NCI-H2227 (cell line): ENCODE data around the gene LHX8.
"Not testable (repeated sequence)": the region's sequence is repeated elsewhere in the genome, so short reads cannot be mapped to it uniquely, and the experiment has no call there.

Source experiments
- DNase-seq: peaks from one replicate; lab custom pipeline; 2025; ENCODE audit not compliant: unreplicated experiment; lab: John Stamatoyannopoulos, UW

Gene LHX8

GRCh38 chr1:75133750-75134646 lies at the start of gene LHX8:
Gene LHX8 (plus strand): TSS chr1:75134388. CDS start chr1:75136615, 2,227 bp downstream.
- no peak for DNase-seq

GRCh38 chr1:75085931-75086330 lies 48.3 kb upstream of the LHX8 start:
- DNase-seq, result no peak

GRCh38 chr1:75087278-75087677 lies 46.9 kb upstream of the LHX8 start:
- no peak for DNase-seq

GRCh38 chr1:75092141-75092540 lies 42.0 kb upstream of the LHX8 start:
- no peak for DNase-seq

GRCh38 chr1:75097654-75098053 lies 36.5 kb upstream of the LHX8 start:
- DNase-seq, result no peak

- DNase-seq, result no peak
Measured at GRCh38 chr1:75099581-75099980, 34.6 kb upstream of the LHX8 start.

- DNase-seq, result no peak
Measured at GRCh38 chr1:75100481-75101092, 33.6 kb upstream of the LHX8 start.

DNA sequence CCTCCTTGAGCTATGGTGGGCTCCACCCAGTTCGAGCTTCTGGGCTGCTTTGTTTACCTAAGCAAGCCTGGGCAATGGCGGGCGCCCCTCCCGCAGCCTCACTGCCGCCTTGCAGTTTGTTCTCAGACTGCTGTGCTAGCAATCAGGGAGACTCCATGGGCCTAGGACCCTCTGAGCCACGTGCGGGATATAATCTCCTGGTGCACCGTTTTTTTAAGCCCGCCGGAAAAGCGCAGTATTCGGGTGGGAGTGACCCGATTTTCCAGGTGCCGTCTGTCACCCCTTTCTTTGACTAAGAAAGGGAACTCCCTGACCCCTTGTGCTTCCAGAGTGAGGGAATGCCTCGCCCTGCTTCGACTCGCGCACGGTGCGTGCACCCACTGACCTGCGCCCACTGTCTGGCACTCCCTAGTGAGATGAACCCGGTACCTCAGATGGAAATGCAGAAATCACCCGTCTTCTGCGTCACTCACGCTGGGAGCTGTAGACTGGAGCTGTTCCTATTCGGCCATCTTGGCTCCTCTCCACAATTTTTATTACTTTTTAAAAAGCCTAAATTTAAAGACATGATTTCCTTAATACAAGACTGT lies 21.7 kb upstream of the LHX8 start:
- DNase-seq, result not testable (repeated sequence)

DNA sequence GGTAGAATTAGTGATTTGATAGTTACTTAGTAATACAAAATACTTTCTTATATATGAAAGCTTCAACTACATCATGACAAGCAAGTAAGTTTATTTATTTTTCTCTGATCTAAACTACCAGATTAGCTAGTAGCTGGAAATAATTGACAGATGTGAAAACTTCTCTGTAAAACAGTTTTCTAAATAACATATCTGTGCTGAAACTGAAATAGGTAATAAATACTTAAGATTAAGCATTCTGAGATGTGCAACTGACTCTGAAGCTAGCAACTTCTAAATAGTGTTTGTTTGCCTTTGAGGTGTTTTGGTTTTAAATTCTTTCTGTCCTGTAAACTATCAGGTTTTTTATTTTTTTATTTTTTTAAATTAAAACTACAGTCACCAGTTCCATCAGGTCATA lies 18.5 kb upstream of the LHX8 start:
- no peak for DNase-seq

GRCh38 chr1:75123756-75124155 lies 10.4 kb upstream of the LHX8 start:
- no peak for DNase-seq

DNA sequence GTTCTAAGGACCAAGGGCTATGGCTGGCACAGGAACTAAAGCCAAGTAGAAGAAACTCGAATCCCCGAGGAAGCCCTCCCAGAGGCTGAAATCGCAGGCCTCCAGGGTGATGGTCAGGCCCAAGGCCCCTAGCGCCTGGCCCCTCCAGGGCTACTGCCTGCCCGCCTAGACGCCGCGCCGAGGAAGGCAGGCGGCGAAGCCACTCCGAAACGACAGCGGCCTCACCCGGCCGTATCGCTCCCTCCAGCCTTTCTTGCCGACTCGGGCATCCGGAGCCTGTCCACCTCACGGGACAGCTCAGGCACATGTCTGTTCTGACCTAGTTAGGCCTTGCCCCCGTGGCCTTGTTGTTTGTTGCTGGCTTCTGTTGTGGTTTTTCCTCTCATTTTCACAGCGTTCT lies 9.7 kb upstream of the LHX8 start:
- DNase-seq, result no peak

- no peak for DNase-seq
Measured at GRCh38 chr1:75125161-75125726, 8.9 kb upstream of the LHX8 start.

DNA sequence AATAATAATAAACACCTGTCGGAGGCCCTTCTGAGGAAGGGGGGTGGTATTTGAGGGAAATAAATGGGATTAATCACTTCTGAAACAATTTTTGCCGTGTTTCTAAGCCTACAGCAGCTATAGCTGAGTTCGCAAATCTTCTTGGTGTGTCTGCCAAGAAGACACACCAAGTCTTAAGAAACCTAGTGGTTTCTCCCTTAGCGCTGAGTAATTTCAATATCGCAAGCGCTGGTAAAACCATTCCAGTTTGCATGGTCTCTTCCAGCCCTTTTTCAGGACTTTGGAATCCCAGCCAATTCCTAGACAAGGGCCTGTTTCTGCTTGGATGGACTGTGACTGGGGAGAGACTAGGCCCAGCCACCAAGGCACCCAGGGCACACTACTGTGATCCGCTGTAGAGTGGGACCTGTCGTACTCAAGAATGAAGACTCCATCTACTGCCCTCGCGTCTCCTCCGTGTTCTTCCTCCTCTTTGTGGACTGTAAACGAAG lies 7.5 kb upstream of the LHX8 start:
- no peak for DNase-seq

- no peak for DNase-seq
Measured at GRCh38 chr1:75127916-75128717, 6.1 kb upstream of the LHX8 start.

DNA sequence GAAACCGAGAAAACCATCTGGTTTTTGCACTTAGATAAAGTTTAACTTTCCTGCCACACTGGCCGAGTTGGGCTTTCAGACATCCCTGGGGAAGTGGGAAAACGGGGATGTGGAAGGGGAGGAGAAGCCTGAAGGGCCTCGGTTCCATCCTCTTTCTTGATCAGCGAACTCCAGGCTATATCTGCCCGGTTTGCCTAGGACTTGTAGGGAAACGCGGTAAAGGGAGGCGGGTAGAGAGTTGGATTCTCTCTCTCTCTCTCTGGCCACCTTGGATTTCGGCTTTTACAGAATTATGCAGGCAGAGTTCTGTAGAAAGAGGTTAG lies 4.6 kb upstream of the LHX8 start:
- no peak for DNase-seq

DNA sequence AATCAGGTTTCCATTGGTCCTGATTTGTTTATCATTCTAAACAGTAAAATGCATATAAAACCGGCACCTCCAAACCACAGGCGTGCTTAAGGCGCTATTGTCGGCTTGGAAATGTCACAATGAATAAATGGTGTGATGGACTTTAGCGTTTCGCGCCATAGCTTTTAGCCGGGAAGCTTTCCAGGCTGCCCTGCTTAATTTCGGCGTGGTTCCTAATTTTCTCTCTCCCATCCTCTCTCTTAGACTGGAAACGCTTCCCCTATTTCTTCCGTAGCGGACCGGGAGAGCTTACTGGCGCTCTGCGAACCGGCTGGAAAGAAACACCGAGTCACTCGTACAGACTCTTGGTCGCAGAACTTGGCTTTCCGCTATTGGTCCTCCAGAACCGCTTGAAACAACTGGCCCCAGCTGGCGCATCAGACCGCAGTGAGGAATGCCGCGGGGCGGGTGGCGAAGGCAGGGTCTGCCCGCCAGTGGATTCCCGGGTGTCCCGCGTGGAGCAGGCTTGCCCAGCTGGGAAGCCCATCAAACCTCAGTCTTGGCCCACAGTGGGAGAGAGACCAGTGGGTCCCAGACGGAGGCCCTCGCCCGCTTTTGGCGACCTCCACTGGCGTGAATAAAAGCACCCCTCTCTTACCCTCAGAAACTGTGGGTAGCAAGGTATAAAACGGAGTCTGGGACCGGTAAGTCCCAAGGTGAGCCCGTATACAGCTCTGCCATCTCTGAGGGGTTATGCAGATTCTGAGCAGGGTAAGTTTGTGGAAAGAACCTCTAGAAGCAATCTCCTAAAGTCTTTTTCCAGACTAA lies 4.0 kb upstream of the LHX8 start:
- DNase-seq, result no peak

DNA sequence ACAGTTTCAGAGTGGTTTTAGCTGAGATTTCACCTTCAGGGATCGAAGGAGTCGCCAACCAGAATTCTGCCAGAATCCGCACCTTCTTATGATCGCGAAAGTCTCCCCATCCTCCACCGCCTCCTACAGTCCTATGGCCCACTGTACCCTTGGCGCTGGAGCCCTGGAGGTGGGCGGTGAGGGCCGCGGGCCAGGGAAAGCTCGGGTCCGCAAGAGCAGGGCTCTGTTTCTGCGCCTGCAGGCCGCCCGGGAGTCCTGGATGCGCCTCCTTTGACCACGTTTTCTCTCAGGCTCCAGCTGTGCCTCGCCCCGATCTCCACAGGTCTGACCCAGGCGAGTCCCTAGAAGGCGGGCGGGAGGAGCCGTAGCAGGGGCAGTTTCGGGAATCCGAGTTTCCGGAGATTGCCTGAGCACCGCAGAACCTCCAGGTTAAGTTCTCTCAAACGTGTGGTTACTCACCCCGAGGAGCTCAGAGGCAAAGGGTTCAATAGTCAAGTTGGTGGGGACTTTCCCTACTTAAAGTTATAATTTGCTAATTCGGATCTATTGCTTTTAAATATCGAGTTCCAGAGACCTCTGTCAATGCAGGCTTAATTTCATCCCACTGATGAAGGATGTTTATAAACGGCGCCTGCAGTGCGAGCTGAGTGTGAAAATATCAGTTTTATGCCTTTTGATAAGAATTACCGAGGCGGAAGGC lies 3.2 kb upstream of the LHX8 start:
- DNase-seq, result no peak

DNA sequence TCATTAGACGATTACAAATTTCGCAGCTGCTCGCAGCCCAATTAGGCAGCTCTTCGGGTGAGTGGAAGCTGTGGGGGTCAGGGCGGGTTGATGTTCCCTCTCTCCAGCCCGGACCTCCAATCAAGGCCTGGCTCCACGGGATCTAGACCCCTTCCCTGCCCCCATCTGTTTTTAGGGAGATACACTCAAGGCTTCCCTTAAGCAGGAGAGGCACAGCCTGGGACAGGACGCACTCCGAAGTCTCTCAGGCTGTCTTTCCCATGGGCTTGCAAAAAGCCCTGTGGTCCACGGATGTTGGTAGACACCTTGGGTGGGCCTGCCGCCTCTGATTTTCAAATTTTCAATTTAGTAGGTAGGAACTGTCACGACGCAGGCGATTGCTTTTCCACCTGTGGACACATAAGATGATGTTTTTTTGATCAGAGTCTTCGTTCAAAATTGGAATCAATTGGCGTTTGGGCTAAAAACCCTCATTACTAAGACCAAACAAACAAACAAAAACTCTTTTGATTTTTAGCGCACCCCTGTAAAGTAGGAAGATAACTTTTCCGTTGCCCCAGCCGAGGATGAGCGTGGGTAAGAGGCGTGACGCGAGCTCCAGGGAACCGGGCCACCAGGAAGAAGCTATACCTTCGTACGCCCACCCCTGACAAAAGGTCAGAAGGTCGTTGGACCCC lies 2.5 kb upstream of the LHX8 start:
- no peak for DNase-seq

DNA sequence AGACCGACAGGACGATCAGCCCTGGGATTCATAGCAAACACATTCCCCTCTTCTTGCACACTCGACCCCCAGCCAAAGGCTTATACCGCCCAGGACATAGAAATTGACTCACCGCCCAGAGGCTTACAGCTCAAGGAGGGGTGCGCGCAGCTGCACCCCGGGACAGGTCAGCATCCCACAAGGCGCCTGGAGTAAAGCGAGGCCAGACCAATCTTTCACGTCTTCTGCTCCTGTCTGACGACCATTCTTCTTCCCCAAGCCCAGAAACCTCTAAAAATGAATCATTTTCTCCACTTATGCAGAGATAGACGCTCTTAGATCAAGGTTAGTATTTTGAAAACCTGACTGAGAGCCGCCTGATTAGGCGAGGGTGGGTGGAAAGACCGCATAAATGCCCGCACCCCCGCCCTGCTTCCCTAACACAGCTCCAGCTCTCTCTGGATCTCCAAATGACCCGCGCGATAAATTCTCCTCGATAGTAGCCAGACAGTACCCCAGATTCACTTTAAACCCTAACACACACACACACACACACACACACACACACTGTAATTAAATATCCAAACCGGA lies 1.9 kb upstream of the LHX8 start:
- DNase-seq, result no peak
